HG02840 (cell line): ENCODE results near the gene YY1.
"Not testable (repeated sequence)": the region's sequence is repeated elsewhere in the genome, so short reads cannot be mapped to it uniquely, and the experiment has no call there.

Experiments used
- ATAC-seq: cut with Tn5 transposase; IDR thresholded peaks from one replicate; pipeline ENCODE4 v1.9.1; 2021; ENCODE audit warnings: mild to moderate bottlenecking, moderate library complexity, moderate number of reproducible peaks; ENCODE audit not compliant: unreplicated experiment, low FRiP score

The YY1 gene

GRCh38 chr14:100309028-100309737, 70.2 kb downstream of the YY1 start:
- no peak for ATAC-seq

GRCh38 chr14:100312110-100312876, 73.3 kb downstream of the YY1 start:
- ATAC-seq: not testable (repeated sequence)

GRCh38 chr14:100312877-100313400, 74.0 kb downstream of the YY1 start:
- no peak for ATAC-seq

- ATAC-seq: no peak
Observed at GRCh38 chr14:100313464-100314230, 74.7 kb downstream of the YY1 start.

- ATAC-seq: no peak
Observed at GRCh38 chr14:100314724-100315123, 75.8 kb downstream of the YY1 start.

- no peak for ATAC-seq
Observed at GRCh38 chr14:100317389-100317788, 78.4 kb downstream of the YY1 start.

- ATAC-seq: peak; percentile 67
Observed at GRCh38 chr14:100317912-100318808, 79.2 kb downstream of the YY1 start.

GRCh38 chr14:100320157-100320856, 81.4 kb downstream of the YY1 start:
- ATAC-seq: no peak

- ATAC-seq: no peak
Observed at GRCh38 chr14:100321473-100322137, 82.7 kb downstream of the YY1 start.

- ATAC-seq: no peak
Observed at GRCh38 chr14:100322138-100322957, 83.4 kb downstream of the YY1 start.

- ATAC-seq: no peak
Observed at GRCh38 chr14:100323121-100323941, 84.4 kb downstream of the YY1 start, which contains the start of gene SLC25A47. SLC25A47 (plus strand) TSS chr14:100323339; CDS start chr14:100323415, 76 bp downstream.

GRCh38 chr14:100323942-100324307, 85.0 kb downstream of the YY1 start:
- no peak for ATAC-seq

- no peak for ATAC-seq
Observed at GRCh38 chr14:100325231-100325632, 86.3 kb downstream of the YY1 start.

GRCh38 chr14:100325958-100326357, 87.0 kb downstream of the YY1 start:
- no peak for ATAC-seq

- no peak for ATAC-seq
Observed at GRCh38 chr14:100327128-100327527, 88.2 kb downstream of the YY1 start.

GRCh38 chr14:100328495-100329163, 89.7 kb downstream of the YY1 start:
- no peak for ATAC-seq
